Measurements from ENCODE around the gene PKP4.

Gene PKP4

GRCh38 chr2:158624961-158625360 lies 168.2 kb downstream of the PKP4 start:
- peaks cover 55% of the 10 kb centered on the region for H3K36me3 ChIP-seq (ENCODE audit: control insufficient read depth, insufficient read depth, low read length)
- no peaks in the 10 kb centered on the region for H3K9me3 ChIP-seq (ENCODE audit: control insufficient read depth, insufficient read depth, low read length)
- H3K27ac ChIP-seq (ENCODE audit: low read depth, low read length): no peak overlapping the region

DNA sequence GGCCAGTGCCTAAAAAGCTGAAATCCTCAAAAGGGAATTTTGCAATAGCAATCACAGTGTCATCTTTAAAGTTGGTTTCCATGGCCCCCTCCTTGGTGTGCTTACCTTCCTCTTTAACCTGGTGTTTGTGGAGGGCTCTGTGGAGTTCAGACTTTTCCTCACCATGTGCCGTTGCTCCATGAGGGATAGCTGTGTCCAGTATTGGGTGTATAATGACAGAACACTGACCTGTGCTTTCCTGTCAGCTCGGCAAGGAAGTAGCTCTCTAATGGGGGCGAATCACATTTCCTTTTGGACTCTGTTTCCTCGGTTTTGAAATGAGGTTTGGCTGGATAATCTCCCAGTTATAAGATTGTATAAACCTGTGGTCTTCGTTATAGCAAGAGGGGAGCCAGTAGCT lies 172.4 kb downstream of the PKP4 start:
- Histone ChIP-seq H3K9ac (ENCODE audit: low read depth, low read length) (no peak overlapping the region), H3K4me3 (ENCODE audit: low read depth, low read length) (no peak overlapping the region), H3K9me3 (ENCODE audit: control insufficient read depth, insufficient read depth, low read length) (no peaks in the 10 kb centered on the region), H3K36me3 (ENCODE audit: control insufficient read depth, insufficient read depth, low read length) (peaks cover 55% of the 10 kb centered on the region), H3K4me1 (ENCODE audit: control insufficient read depth, insufficient read depth, low read length) (no peaks in the 10 kb centered on the region), H3K27me3 (ENCODE audit: control insufficient read depth, insufficient read depth, low read length) (no peaks in the 10 kb centered on the region), H3K27ac (ENCODE audit: low read depth, low read length) (no peak overlapping the region)

More at GRCh38 chr2:158624961-158625360, 168.2 kb downstream of the PKP4 start:
- no peaks in the 10 kb centered on the region for H3K4me1 ChIP-seq (ENCODE audit: control insufficient read depth, insufficient read depth, low read length)
- H3K27me3 ChIP-seq (ENCODE audit: control insufficient read depth, insufficient read depth, low read length): no peaks in the 10 kb centered on the region
- H3K4me3 ChIP-seq (ENCODE audit: low read depth, low read length): no peak overlapping the region
- H3K9ac ChIP-seq (ENCODE audit: low read depth, low read length): no peak overlapping the region

DNA sequence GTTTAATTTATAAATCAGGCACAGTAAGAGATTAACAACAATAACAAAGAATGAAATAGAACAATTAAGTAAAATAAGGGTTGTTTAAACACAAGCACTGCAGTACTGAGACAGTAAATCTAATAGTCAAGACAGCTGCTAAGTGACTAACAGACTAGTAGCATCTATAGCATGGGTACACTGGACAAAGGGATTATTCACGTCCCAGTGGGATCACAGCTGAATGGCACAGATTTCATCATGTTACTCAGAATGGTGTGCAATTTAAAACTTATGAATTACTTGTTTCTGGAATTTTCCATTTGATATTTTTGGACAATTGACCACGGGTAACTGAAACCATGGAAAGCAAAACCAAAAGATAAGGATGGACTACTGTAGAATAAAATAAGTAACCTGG lies 176.5 kb downstream of the PKP4 start:
- no peaks in the 10 kb centered on the region for H3K4me1 ChIP-seq (ENCODE audit: control insufficient read depth, insufficient read depth, low read length)
- H3K27ac ChIP-seq (ENCODE audit: low read depth, low read length): no peak overlapping the region
- H3K27me3 ChIP-seq (ENCODE audit: control insufficient read depth, insufficient read depth, low read length): no peaks in the 10 kb centered on the region
- no peak overlapping the region for H3K4me3 ChIP-seq (ENCODE audit: low read depth, low read length)
- H3K36me3 ChIP-seq (ENCODE audit: control insufficient read depth, insufficient read depth, low read length): peaks cover 66% of the 10 kb centered on the region
- H3K9ac ChIP-seq (ENCODE audit: low read depth, low read length): no peak overlapping the region
- no peaks in the 10 kb centered on the region for H3K9me3 ChIP-seq (ENCODE audit: control insufficient read depth, insufficient read depth, low read length)

- Histone ChIP-seq H3K27me3 (ENCODE audit: control insufficient read depth, insufficient read depth, low read length) (no peaks in the 10 kb centered on the region), H3K4me3 (ENCODE audit: low read depth, low read length) (no peak overlapping the region), H3K9ac (ENCODE audit: low read depth, low read length) (no peak overlapping the region), H3K36me3 (ENCODE audit: control insufficient read depth, insufficient read depth, low read length) (peaks cover 80% of the 10 kb centered on the region), H3K4me1 (ENCODE audit: control insufficient read depth, insufficient read depth, low read length) (no peaks in the 10 kb centered on the region), H3K27ac (ENCODE audit: low read depth, low read length) (no peak overlapping the region), H3K9me3 (ENCODE audit: control insufficient read depth, insufficient read depth, low read length) (no peaks in the 10 kb centered on the region)
Measured at GRCh38 chr2:158634627-158635026, 177.9 kb downstream of the PKP4 start.

DNA sequence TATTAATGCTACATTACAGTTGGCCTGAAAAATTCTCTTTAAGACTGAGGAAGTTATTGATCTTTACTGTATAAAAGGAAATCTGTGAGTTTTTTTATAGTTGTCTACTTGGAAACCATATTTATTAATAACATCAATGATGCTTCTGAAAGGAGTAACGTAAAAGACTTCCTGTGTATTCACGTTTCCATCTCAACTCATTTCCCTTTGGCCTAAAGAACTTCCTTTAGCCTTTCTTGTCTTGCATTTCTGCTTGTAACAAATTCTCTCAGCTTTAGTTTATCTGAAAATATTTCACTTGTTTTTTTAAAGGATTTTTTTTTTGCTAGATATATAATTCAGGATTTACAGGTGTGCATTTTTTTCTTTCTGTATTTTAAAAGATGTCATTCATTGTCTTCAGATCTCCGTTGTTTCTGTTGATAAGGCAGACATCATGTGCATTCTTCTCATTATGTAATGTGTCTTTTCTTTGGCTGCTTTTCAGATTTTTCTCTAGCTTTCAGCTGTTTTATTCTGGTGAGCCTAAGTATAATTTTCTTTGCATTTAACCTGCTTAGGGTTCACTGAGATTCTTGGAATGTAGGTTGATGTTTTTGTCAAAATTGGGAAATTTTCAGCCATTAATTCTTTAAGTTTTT lies 179.3 kb downstream of the PKP4 start:
- H3K9me3 ChIP-seq (ENCODE audit: control insufficient read depth, insufficient read depth, low read length): no peaks in the 10 kb centered on the region
- no peak overlapping the region for H3K27ac ChIP-seq (ENCODE audit: low read depth, low read length)
- H3K27me3 ChIP-seq (ENCODE audit: control insufficient read depth, insufficient read depth, low read length): no peaks in the 10 kb centered on the region
- H3K36me3 ChIP-seq (ENCODE audit: control insufficient read depth, insufficient read depth, low read length): peaks cover 92% of the 10 kb centered on the region
- H3K4me3 ChIP-seq (ENCODE audit: low read depth, low read length): no peak overlapping the region
- no peak overlapping the region for H3K9ac ChIP-seq (ENCODE audit: low read depth, low read length)
- H3K4me1 ChIP-seq (ENCODE audit: control insufficient read depth, insufficient read depth, low read length): no peaks in the 10 kb centered on the region

DNA sequence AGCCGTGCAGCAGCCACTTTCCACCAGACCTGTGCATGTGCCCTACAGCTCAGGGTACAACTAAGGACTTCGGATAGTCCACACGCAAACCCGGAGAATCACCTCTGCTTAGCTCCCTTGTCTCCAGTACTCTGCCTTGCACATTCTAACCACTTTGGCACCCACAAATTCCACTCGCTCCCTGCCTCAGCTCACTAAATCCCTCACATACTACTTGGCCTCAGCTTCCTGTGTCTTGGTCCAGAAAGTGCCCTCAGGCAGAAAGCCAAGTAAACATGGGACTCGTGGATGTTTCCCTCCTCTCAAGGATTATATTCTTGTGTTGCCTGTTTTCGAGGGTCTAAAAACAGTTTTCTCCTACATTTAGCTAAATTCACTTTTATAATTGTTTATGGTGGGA lies 180.6 kb downstream of the PKP4 start:
- no peak overlapping the region for H3K9ac ChIP-seq (ENCODE audit: low read depth, low read length)
- no peak overlapping the region for H3K27ac ChIP-seq (ENCODE audit: low read depth, low read length)
- H3K4me3 ChIP-seq (ENCODE audit: low read depth, low read length): no peak overlapping the region
- no peaks in the 10 kb centered on the region for H3K27me3 ChIP-seq (ENCODE audit: control insufficient read depth, insufficient read depth, low read length)
- H3K4me1 ChIP-seq (ENCODE audit: control insufficient read depth, insufficient read depth, low read length): no peaks in the 10 kb centered on the region
- no peaks in the 10 kb centered on the region for H3K9me3 ChIP-seq (ENCODE audit: control insufficient read depth, insufficient read depth, low read length)
- peaks cover 83% of the 10 kb centered on the region for H3K36me3 ChIP-seq (ENCODE audit: control insufficient read depth, insufficient read depth, low read length)

- H3K27ac ChIP-seq (ENCODE audit: low read depth, low read length): no peak overlapping the region
- peaks cover 37% of the 10 kb centered on the region for H3K36me3 ChIP-seq (ENCODE audit: control insufficient read depth, insufficient read depth, low read length)
- no peak overlapping the region for H3K9ac ChIP-seq (ENCODE audit: low read depth, low read length)
Measured at GRCh38 chr2:158644139-158644538, 187.4 kb downstream of the PKP4 start.

GRCh38 chr2:158645299-158645698 lies 188.5 kb downstream of the PKP4 start:
- H3K9ac ChIP-seq (ENCODE audit: low read depth, low read length): no peak overlapping the region
- H3K9me3 ChIP-seq (ENCODE audit: control insufficient read depth, insufficient read depth, low read length): no peaks in the 10 kb centered on the region
- H3K27me3 ChIP-seq (ENCODE audit: control insufficient read depth, insufficient read depth, low read length): no peaks in the 10 kb centered on the region
- H3K4me1 ChIP-seq (ENCODE audit: control insufficient read depth, insufficient read depth, low read length): no peaks in the 10 kb centered on the region
- H3K36me3 ChIP-seq (ENCODE audit: control insufficient read depth, insufficient read depth, low read length): peaks cover 26% of the 10 kb centered on the region
- H3K4me3 ChIP-seq (ENCODE audit: low read depth, low read length): no peak overlapping the region
- H3K27ac ChIP-seq (ENCODE audit: low read depth, low read length): no peak overlapping the region

More at GRCh38 chr2:158644139-158644538, 187.4 kb downstream of the PKP4 start:
- Histone ChIP-seq H3K27me3 (ENCODE audit: control insufficient read depth, insufficient read depth, low read length) (no peaks in the 10 kb centered on the region), H3K4me3 (ENCODE audit: low read depth, low read length) (no peak overlapping the region), H3K9me3 (ENCODE audit: control insufficient read depth, insufficient read depth, low read length) (no peaks in the 10 kb centered on the region), H3K4me1 (ENCODE audit: control insufficient read depth, insufficient read depth, low read length) (no peaks in the 10 kb centered on the region)

DNA sequence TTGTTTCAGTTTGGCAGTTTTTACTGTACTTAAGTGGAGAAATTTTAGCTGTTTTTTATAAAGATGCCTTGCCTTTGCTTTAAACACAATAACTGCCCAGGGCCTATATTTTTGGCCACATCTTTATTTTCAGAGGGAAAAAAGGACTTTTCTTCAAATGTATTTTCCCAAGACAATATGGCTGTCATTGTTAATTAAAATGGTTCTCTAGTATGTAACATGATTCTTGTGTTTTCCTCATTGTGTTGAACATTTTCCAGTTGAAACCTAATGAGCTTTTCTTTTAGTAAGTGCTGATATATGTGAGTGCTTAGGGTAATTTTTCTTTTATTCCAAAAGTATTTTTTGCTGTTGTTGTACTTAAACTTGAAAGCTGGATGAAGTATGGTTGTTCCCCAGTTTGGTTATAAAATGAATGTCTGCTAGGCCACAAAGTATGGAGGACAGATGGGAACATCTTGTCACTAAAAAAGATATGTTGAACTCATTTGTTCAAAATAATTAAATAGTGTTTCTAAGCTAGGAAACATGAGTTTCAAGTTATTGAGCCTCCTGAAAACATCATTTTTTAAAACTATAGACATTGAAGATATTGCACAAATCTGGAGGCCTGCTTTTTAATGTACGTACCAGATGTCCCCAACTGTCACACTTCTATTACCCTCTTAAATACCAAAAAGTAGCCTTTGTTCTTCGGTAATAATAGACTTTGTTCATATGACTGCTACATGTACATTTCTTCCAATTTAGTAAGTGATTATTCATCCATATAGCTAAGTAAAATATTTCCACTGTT lies 190.9 kb downstream of the PKP4 start:
- H3K4me3 ChIP-seq (ENCODE audit: low read depth, low read length): no peak overlapping the region
- no peak overlapping the region for H3K27ac ChIP-seq (ENCODE audit: low read depth, low read length)
- H3K36me3 ChIP-seq (ENCODE audit: control insufficient read depth, insufficient read depth, low read length): peaks cover 16% of the 10 kb centered on the region; the same call in 1 of the 2 replicates
- H3K4me1 ChIP-seq (ENCODE audit: control insufficient read depth, insufficient read depth, low read length): no peaks in the 10 kb centered on the region
- H3K9me3 ChIP-seq (ENCODE audit: control insufficient read depth, insufficient read depth, low read length): no peaks in the 10 kb centered on the region
- no peak overlapping the region for H3K9ac ChIP-seq (ENCODE audit: low read depth, low read length)
- H3K27me3 ChIP-seq (ENCODE audit: control insufficient read depth, insufficient read depth, low read length): no peaks in the 10 kb centered on the region

GRCh38 chr2:158649846-158650245 lies 193.1 kb downstream of the PKP4 start:
- Histone ChIP-seq H3K27ac (ENCODE audit: low read depth, low read length) (no peak overlapping the region), H3K4me1 (ENCODE audit: control insufficient read depth, insufficient read depth, low read length) (no peaks in the 10 kb centered on the region), H3K4me3 (ENCODE audit: low read depth, low read length) (no peak overlapping the region), H3K9ac (ENCODE audit: low read depth, low read length) (no peak overlapping the region), H3K27me3 (ENCODE audit: control insufficient read depth, insufficient read depth, low read length) (no peaks in the 10 kb centered on the region), H3K36me3 (ENCODE audit: control insufficient read depth, insufficient read depth, low read length) (peaks cover 14% of the 10 kb centered on the region; the same call in 1 of the 2 replicates), H3K9me3 (ENCODE audit: control insufficient read depth, insufficient read depth, low read length) (no peaks in the 10 kb centered on the region)

GRCh38 chr2:158650646-158651357 lies 194.1 kb downstream of the PKP4 start:
- Histone ChIP-seq H3K9ac (ENCODE audit: low read depth, low read length) (no peak overlapping the region), H3K4me1 (ENCODE audit: control insufficient read depth, insufficient read depth, low read length) (no peaks in the 10 kb centered on the region), H3K27me3 (ENCODE audit: control insufficient read depth, insufficient read depth, low read length) (no peaks in the 10 kb centered on the region), H3K27ac (ENCODE audit: low read depth, low read length) (no peak overlapping the region), H3K36me3 (ENCODE audit: control insufficient read depth, insufficient read depth, low read length) (peaks cover 8% of the 10 kb centered on the region; the same call in 1 of the 2 replicates), H3K9me3 (ENCODE audit: control insufficient read depth, insufficient read depth, low read length) (no peaks in the 10 kb centered on the region), H3K4me3 (ENCODE audit: low read depth, low read length) (no peak overlapping the region)
